GM12872 (cell line): ENCODE results near the gene DEXI.

Experiments used
- TF ChIP-seq, protein P1 (sequence below): IDR thresholded peaks from 3 replicates; pipeline ENCODE4 v1.5.1; 2011; ENCODE audit warnings: low read depth, mild to moderate bottlenecking, low read length, moderate library complexity; ENCODE audit not compliant: insufficient read depth

Gene DEXI

DNA sequence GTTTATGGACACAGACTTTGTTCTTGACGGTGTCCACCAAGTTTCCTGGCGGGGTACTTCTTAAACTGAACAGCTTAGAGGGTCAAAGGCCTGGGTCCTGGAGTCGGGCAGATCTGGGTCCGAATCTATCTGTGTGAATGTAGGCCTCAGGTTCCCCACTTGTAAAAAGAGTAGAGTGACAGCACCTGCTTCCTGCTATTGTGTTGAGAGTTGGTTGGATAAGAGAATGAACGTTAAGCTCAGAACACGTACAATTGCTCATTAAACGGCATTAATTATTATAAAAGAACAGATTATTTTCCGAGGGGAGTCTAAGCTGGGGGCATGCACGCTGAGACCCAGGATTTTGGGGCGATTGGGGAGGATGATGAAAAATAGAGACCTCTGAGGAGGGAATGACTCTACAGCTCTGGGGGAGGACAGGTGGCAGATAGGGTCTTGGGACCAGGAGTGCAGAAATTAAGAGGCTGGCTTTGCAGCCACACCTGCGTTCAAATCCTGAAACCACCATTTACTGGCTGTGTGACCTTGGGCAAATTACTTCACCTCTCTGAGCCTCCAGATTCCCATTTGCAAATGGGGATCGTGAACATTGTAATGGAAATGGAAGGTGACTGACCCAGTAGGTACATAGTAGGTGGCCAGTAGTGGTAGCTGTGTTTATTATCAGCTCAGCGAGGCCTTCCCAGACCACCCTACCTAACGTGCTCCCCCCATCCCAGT, 3.0 kb upstream of the DEXI start:
- TF ChIP-seq, protein P1, sequence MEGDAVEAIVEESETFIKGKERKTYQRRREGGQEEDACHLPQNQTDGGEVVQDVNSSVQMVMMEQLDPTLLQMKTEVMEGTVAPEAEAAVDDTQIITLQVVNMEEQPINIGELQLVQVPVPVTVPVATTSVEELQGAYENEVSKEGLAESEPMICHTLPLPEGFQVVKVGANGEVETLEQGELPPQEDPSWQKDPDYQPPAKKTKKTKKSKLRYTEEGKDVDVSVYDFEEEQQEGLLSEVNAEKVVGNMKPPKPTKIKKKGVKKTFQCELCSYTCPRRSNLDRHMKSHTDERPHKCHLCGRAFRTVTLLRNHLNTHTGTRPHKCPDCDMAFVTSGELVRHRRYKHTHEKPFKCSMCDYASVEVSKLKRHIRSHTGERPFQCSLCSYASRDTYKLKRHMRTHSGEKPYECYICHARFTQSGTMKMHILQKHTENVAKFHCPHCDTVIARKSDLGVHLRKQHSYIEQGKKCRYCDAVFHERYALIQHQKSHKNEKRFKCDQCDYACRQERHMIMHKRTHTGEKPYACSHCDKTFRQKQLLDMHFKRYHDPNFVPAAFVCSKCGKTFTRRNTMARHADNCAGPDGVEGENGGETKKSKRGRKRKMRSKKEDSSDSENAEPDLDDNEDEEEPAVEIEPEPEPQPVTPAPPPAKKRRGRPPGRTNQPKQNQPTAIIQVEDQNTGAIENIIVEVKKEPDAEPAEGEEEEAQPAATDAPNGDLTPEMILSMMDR = no peak

- TF ChIP-seq, protein P1 = no peak
Observed at GRCh38 chr16:10944249-10945064, 2.2 kb upstream of the DEXI start, which contains the start of gene CLEC16A. TSS of gene CLEC16A (plus strand) at chr16:10944564. CDS start at chr16:10944718, 154 bp downstream.

DNA sequence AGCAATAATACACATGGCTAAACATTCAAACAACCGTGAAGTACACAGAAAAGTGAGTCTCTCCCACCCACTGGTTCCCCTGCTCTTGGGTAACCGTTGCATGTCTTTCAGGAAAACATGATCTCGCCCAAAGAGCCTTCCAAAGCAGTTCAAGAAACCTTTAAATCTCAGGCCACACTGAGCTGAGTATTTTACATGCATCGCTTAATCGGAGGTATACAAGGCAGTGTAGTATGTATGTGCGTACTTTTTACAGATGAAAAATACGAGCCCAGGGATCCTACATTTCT, 741 bp upstream of the DEXI start:
- TF ChIP-seq, protein P1 = no peak

- TF ChIP-seq, protein P1 = no peak
Observed at GRCh38 chr16:10941127-10941933, 938 bp downstream of the DEXI start.

- TF ChIP-seq, protein P1 = no peak
Observed at GRCh38 chr16:10940501-10941079, 1.7 kb downstream of the DEXI start.

- TF ChIP-seq, protein P1 = no peak
Observed at GRCh38 chr16:10939649-10940234, 2.5 kb downstream of the DEXI start.
